ENCODE measurements around the gene AP1M1. TPM values are rescaled to one million over a fixed set of nuclear protein-coding genes. Genes with fewer than 3 reads are reported as not detected.
A peak's percentile ranks its signal among the peaks of the same experiment; 100 is the strongest.

AP1M1 gene
- total RNA-seq, 1 experiment from 2014 or later, result 88.7 TPM

GRCh38 chr19:16197188-16197621 lies 506 bp upstream of the AP1M1 start:
- CTCF ChIA-PET, result no interaction called here
- no TSS peak for BruUV-seq (replicated peaks)
- peak overlapping the region; percentile 95 for H3K27ac ChIP-seq (ENCODE audit: low read length)
- peaks cover 10% of the 10 kb centered on the region; the same call in 1 of the 2 replicates for H3K4me1 ChIP-seq (ENCODE audit: control insufficient read depth, insufficient read depth, low read length)
- intact Hi-C loops (cut with micrococcal nuclease; ENCODE audit: unreplicated experiment) (no loop called here), in situ Hi-C loops (cut with HindIII; ENCODE audit: low pct_unique_long_range_greater_than_20kb, low sequenced_read_pairs) (no loop called here)
- ATAC-seq (peak; percentile 22), DNase-seq (ENCODE audit: low read depth, low spot score) (peak; percentile 2)
- no peaks in the 10 kb centered on the region; the same call in 1 of the 2 replicates for H3K36me3 ChIP-seq (ENCODE audit: control insufficient read depth, insufficient read depth, low read length)
- H3K27me3 ChIP-seq (ENCODE audit: control insufficient read depth, insufficient read depth, low read length), result no peaks in the 10 kb centered on the region
- no peak for TF ChIP-seq REST (IDR thresholded peaks at IDR 0.05; ENCODE audit: insufficient read depth in 1 of 2, low read depth in 2 of 2, low read length in 1 of 2)
- TF ChIP-seq POLR2AphosphoS5 (IDR thresholded peaks at IDR 0.05; ENCODE audit: low read depth, low read length), result no peak
- no peak for TF ChIP-seq CTCF (IDR thresholded peaks at IDR 0.05)
- TF ChIP-seq SIN3A (IDR thresholded peaks at IDR 0.05; ENCODE audit: borderline replicate concordance, insufficient read depth, low read depth, low read length), result no peak
- no peak for TF ChIP-seq TCF7L2 (IDR thresholded peaks at IDR 0.05; ENCODE audit: low read depth, low read length)
- POLR2A ChIA-PET, result no interaction called here
- peak overlapping the region; percentile 89 to 96 for H3K4me3 ChIP-seq (ENCODE audit: low read depth in 2 of 2, low read length in 2 of 2)
- no peaks in the 10 kb centered on the region for H3K9me3 ChIP-seq (ENCODE audit: control insufficient read depth, insufficient read depth, low read depth, low read length)

- DNase-seq (ENCODE audit: low read depth, low spot score) (no peak), ATAC-seq (peak; percentile 7)
- intact Hi-C loops (cut with micrococcal nuclease; ENCODE audit: unreplicated experiment) (no loop called here), in situ Hi-C loops (cut with HindIII; ENCODE audit: low pct_unique_long_range_greater_than_20kb, low sequenced_read_pairs) (no loop called here)
- Histone ChIP-seq H3K36me3 (ENCODE audit: control insufficient read depth, insufficient read depth, low read length) (no peaks in the 10 kb centered on the region; the same call in 1 of the 2 replicates), H3K4me3 (ENCODE audit: low read depth in 2 of 2, low read length in 2 of 2) (peak overlapping the region; percentile 89 to 96), H3K4me1 (ENCODE audit: control insufficient read depth, insufficient read depth, low read length) (peaks cover 10% of the 10 kb centered on the region; the same call in 1 of the 2 replicates), H3K27me3 (ENCODE audit: control insufficient read depth, insufficient read depth, low read length) (no peaks in the 10 kb centered on the region), H3K27ac (ENCODE audit: low read length) (peak overlapping the region; percentile 95), H3K9me3 (ENCODE audit: control insufficient read depth, insufficient read depth, low read depth, low read length) (no peaks in the 10 kb centered on the region)
- ChIA-PET CTCF (no interaction called here), POLR2A (interaction anchor here (0.6 kb wide), 1 partner anchor 1188 kb away, joined by 6 read pairs; a partner anchor contains a TSS)
- no TSS peak for BruUV-seq (replicated peaks)
- TF ChIP-seq CTCF (IDR thresholded peaks at IDR 0.05) (no peak), REST (IDR thresholded peaks at IDR 0.05; ENCODE audit: insufficient read depth in 1 of 2, low read depth in 2 of 2, low read length in 1 of 2) (no peak), SIN3A (IDR thresholded peaks at IDR 0.05; ENCODE audit: borderline replicate concordance, insufficient read depth, low read depth, low read length) (no peak), TCF7L2 (IDR thresholded peaks at IDR 0.05; ENCODE audit: low read depth, low read length) (no peak), POLR2AphosphoS5 (IDR thresholded peaks at IDR 0.05; ENCODE audit: low read depth, low read length) (no peak)
These were observed 600 bp downstream of the AP1M1 start for GRCh38 chr19:16198370-16198651.

All from Panc1 (cell line).